T1000 (cell line): ENCODE results near the gene ABCA13.

Source experiments
- DNase-seq: peaks from one replicate; lab custom pipeline; 2025; ENCODE audit warnings: mixed read lengths; lab: John Stamatoyannopoulos, UW

The ABCA13 gene

GRCh38 chr7:48380921-48381320 lies 209.7 kb downstream of the ABCA13 start:
- DNase-seq, result no peak

GRCh38 chr7:48381571-48381970 lies 210.3 kb downstream of the ABCA13 start:
- no peak for DNase-seq

- DNase-seq, result no peak
Observed at GRCh38 chr7:48384180-48384752, 213.0 kb downstream of the ABCA13 start.

GRCh38 chr7:48387932-48388331 lies 216.7 kb downstream of the ABCA13 start:
- no peak for DNase-seq

- DNase-seq, result no peak
Observed at GRCh38 chr7:48388911-48389310, 217.7 kb downstream of the ABCA13 start.

- no peak for DNase-seq
Observed at GRCh38 chr7:48389977-48390376, 218.7 kb downstream of the ABCA13 start.

- DNase-seq, result no peak
Observed at GRCh38 chr7:48390388-48391327, 219.4 kb downstream of the ABCA13 start.

GRCh38 chr7:48398191-48398590 lies 226.9 kb downstream of the ABCA13 start:
- DNase-seq, result no peak

GRCh38 chr7:48402721-48403120 lies 231.5 kb downstream of the ABCA13 start:
- no peak for DNase-seq

GRCh38 chr7:48408731-48409130 lies 237.5 kb downstream of the ABCA13 start:
- no peak for DNase-seq

GRCh38 chr7:48411619-48412018 lies 240.4 kb downstream of the ABCA13 start:
- DNase-seq, result no peak

- no peak for DNase-seq
Observed at GRCh38 chr7:48414011-48414732, 242.9 kb downstream of the ABCA13 start.

GRCh38 chr7:48416327-48416908 lies 245.2 kb downstream of the ABCA13 start:
- DNase-seq, result no peak

GRCh38 chr7:48419401-48419800 lies 248.1 kb downstream of the ABCA13 start:
- DNase-seq, result no peak

- DNase-seq, result no peak
Observed at GRCh38 chr7:48420206-48420605, 248.9 kb downstream of the ABCA13 start.

- no peak for DNase-seq
Observed at GRCh38 chr7:48421357-48421756, 250.1 kb downstream of the ABCA13 start.

GRCh38 chr7:48424731-48425130 lies 253.5 kb downstream of the ABCA13 start:
- DNase-seq, result no peak

- no peak for DNase-seq
Observed at GRCh38 chr7:48426331-48426965, 255.2 kb downstream of the ABCA13 start.

GRCh38 chr7:48426966-48427555 lies 255.8 kb downstream of the ABCA13 start:
- DNase-seq, result peak; percentile 11

GRCh38 chr7:48427671-48428070 lies 256.4 kb downstream of the ABCA13 start:
- peak; percentile 23 for DNase-seq

GRCh38 chr7:48428091-48428684 lies 256.9 kb downstream of the ABCA13 start:
- DNase-seq, result no peak
